ENCODE results near the gene NUP153.

The NUP153 gene

GRCh38 chr6:17600527-17601385 lies 106.0 kb downstream of the NUP153 start:
- H3K4ac ChIP-seq (ENCODE audit: low read depth in 1 of 2, low read length in 2 of 2), result peak overlapping the region; percentile 81 to 93
- under 1% methylated on average over 64 of the region's 77 CpGs for WGBS
- peak overlapping the region; percentile 95 for H3K4me2 ChIP-seq (ENCODE audit: low read length, poor library complexity, severe bottlenecking)
- DNase-seq, result peak; percentile 47
- H2BK15ac ChIP-seq (ENCODE audit: low read depth, poor library complexity, severe bottlenecking), result peak overlapping the region; percentile 92
- no peaks in the 10 kb centered on the region for H3K27me3 ChIP-seq (ENCODE audit: control insufficient read depth in 1 of 2, insufficient read depth in 1 of 2, low read length in 2 of 2)
- H3K9me3 ChIP-seq (ENCODE audit: control insufficient read depth, low read length), result no peaks in the 10 kb centered on the region
- peaks cover 7% of the 10 kb centered on the region for H3K79me1 ChIP-seq (replicated peaks; ENCODE audit: low read length, poor library complexity, severe bottlenecking)
- H3K18ac ChIP-seq (ENCODE audit: low read depth in 1 of 2, low read length in 2 of 2), result peak overlapping the region; percentile 86 to 93
- peaks cover 5% of the 10 kb centered on the region for H3K4me1 ChIP-seq (ENCODE audit: control insufficient read depth, insufficient read depth, low read depth, low read length)
- H3K4me3 ChIP-seq (ENCODE audit: insufficient read depth in 1 of 2, low read depth in 1 of 2, low read length in 2 of 2), result peak overlapping the region; percentile 89 to 93
- H3K27ac ChIP-seq (ENCODE audit: low read length, poor library complexity, severe bottlenecking), result peak overlapping the region; percentile 4
- H3K36me3 ChIP-seq (ENCODE audit: control insufficient read depth in 1 of 2, insufficient read depth in 2 of 2, low read depth in 1 of 2, low read length in 2 of 2), result peaks cover 0 to 24% of the 10 kb centered on the region in 2 experiments
- peak overlapping the region; percentile 44 for H2BK5ac ChIP-seq (ENCODE audit: low read depth, low read length, poor library complexity, severe bottlenecking)
- H2BK120ac ChIP-seq (ENCODE audit: low read depth, low read length), result peak overlapping the region; percentile 84
- peak overlapping the region; percentile 94 for H3K9ac ChIP-seq (ENCODE audit: low read length)
- peak overlapping the region; percentile 47 to 95 for H3K14ac ChIP-seq (ENCODE audit: low read length in 2 of 2)
- H2BK12ac ChIP-seq (ENCODE audit: low read length in 2 of 2), result peak overlapping the region in 1 of 2 experiments; percentile 3
- no peak overlapping the region for H2AK5ac ChIP-seq (ENCODE audit: low read length, severe bottlenecking)
- H2AFZ ChIP-seq (ENCODE audit: low read depth, low read length), result peak overlapping the region; percentile 94
- no peak overlapping the region for H4K91ac ChIP-seq (ENCODE audit: low read length)
- H3K23ac ChIP-seq (ENCODE audit: low read length in 2 of 2), result peak overlapping the region in 1 of 2 experiments; percentile 99
- H4K8ac ChIP-seq (ENCODE audit: low read length), result peak overlapping the region; percentile 80

- Histone ChIP-seq H2AFZ (ENCODE audit: low read depth, low read length) (peak within 1 kb of the TSS; percentile 94), H3K14ac (ENCODE audit: low read length in 2 of 2) (peak within 1 kb of the TSS; percentile 47 to 95), H3K27ac (ENCODE audit: low read length, poor library complexity, severe bottlenecking) (peak within 1 kb of the TSS; percentile 49), H3K18ac (ENCODE audit: low read depth in 1 of 2, low read length in 2 of 2) (peak within 1 kb of the TSS; percentile 88 to 93), H3K4me3 (ENCODE audit: insufficient read depth in 1 of 2, low read depth in 1 of 2, low read length in 2 of 2) (peak within 1 kb of the TSS; percentile 89 to 93), H4K8ac (ENCODE audit: low read length) (peak within 1 kb of the TSS; percentile 80), H2BK12ac (ENCODE audit: low read length in 2 of 2) (peak within 1 kb of the TSS in 1 of 2 experiments; percentile 3), H3K36me3 (ENCODE audit: control insufficient read depth in 1 of 2, insufficient read depth in 2 of 2, low read depth in 1 of 2, low read length in 2 of 2) (peaks cover 0 to 17% of the 10 kb centered on the region in 2 experiments), H3K27me3 (ENCODE audit: control insufficient read depth in 1 of 2, insufficient read depth in 1 of 2, low read length in 2 of 2) (no peaks in the 10 kb centered on the region), H3K4me1 (ENCODE audit: control insufficient read depth, insufficient read depth, low read depth, low read length) (peaks cover 5% of the 10 kb centered on the region), H2AK5ac (ENCODE audit: low read length, severe bottlenecking) (no peak within 1 kb of the TSS), H3K23ac (ENCODE audit: low read length in 2 of 2) (peak within 1 kb of the TSS in 1 of 2 experiments; percentile 99), H3K4ac (ENCODE audit: low read depth in 1 of 2, low read length in 2 of 2) (peak within 1 kb of the TSS; percentile 81 to 93), H2BK120ac (ENCODE audit: low read depth, low read length) (peak within 1 kb of the TSS; percentile 88), H2BK5ac (ENCODE audit: low read depth, low read length, poor library complexity, severe bottlenecking) (peak within 1 kb of the TSS; percentile 44), H4K91ac (ENCODE audit: low read length) (peak within 1 kb of the TSS; percentile 48), H2BK15ac (ENCODE audit: low read depth, poor library complexity, severe bottlenecking) (peak within 1 kb of the TSS; percentile 92), H3K79me1 (replicated peaks; ENCODE audit: low read length, poor library complexity, severe bottlenecking) (peaks cover 7% of the 10 kb centered on the region), H3K9me3 (ENCODE audit: control insufficient read depth, low read length) (no peaks in the 10 kb centered on the region), H3K4me2 (ENCODE audit: low read length, poor library complexity, severe bottlenecking) (peak within 1 kb of the TSS; percentile 95), H3K9ac (ENCODE audit: low read length) (peak within 1 kb of the TSS; percentile 94)
- peak; percentile 87 for DNase-seq
- 42% methylated on average over 12 of the region's 42 CpGs for WGBS
Observed at GRCh38 chr6:17599877-17600526, 106.7 kb downstream of the NUP153 start, which contains the start of gene FAM8A1. TSS of gene FAM8A1 (plus strand) at chr6:17600302. CDS start at chr6:17600410, 108 bp downstream.

GRCh38 chr6:17596085-17596484 lies 110.6 kb downstream of the NUP153 start:
- H3K9ac ChIP-seq (ENCODE audit: low read length), result no peak overlapping the region
- no peak for DNase-seq
- H2BK15ac ChIP-seq (ENCODE audit: low read depth, poor library complexity, severe bottlenecking), result no peak overlapping the region
- H3K27me3 ChIP-seq (ENCODE audit: control insufficient read depth in 1 of 2, insufficient read depth in 1 of 2, low read length in 2 of 2), result no peaks in the 10 kb centered on the region
- H3K18ac ChIP-seq (ENCODE audit: low read depth in 1 of 2, low read length in 2 of 2), result no peak overlapping the region
- no peak overlapping the region for H3K23ac ChIP-seq (ENCODE audit: low read length in 2 of 2)
- no peak overlapping the region for H3K14ac ChIP-seq (ENCODE audit: low read length in 2 of 2)
- no peak overlapping the region for H2BK120ac ChIP-seq (ENCODE audit: low read depth, low read length)
- H3K4me2 ChIP-seq (ENCODE audit: low read length, poor library complexity, severe bottlenecking), result no peak overlapping the region
- H3K4ac ChIP-seq (ENCODE audit: low read depth in 1 of 2, low read length in 2 of 2), result no peak overlapping the region
- no peak overlapping the region for H4K8ac ChIP-seq (ENCODE audit: low read length)
- H3K4me1 ChIP-seq (ENCODE audit: control insufficient read depth, insufficient read depth, low read depth, low read length), result no peaks in the 10 kb centered on the region
- H3K9me3 ChIP-seq (ENCODE audit: control insufficient read depth, low read length), result peaks cover 2% of the 10 kb centered on the region
- no peak overlapping the region for H2AFZ ChIP-seq (ENCODE audit: low read depth, low read length)
- H2AK5ac ChIP-seq (ENCODE audit: low read length, severe bottlenecking), result no peak overlapping the region
- no peak overlapping the region for H2BK5ac ChIP-seq (ENCODE audit: low read depth, low read length, poor library complexity, severe bottlenecking)
- no peaks in the 10 kb centered on the region for H3K36me3 ChIP-seq (ENCODE audit: control insufficient read depth in 1 of 2, insufficient read depth in 2 of 2, low read depth in 1 of 2, low read length in 2 of 2)
- no peak overlapping the region for H3K27ac ChIP-seq (ENCODE audit: low read length, poor library complexity, severe bottlenecking)
- WGBS, result 100% methylated on average over 1 of the region's 3 CpGs
- H3K79me1 ChIP-seq (replicated peaks; ENCODE audit: low read length, poor library complexity, severe bottlenecking), result peaks cover 1% of the 10 kb centered on the region
- H3K4me3 ChIP-seq (ENCODE audit: insufficient read depth in 1 of 2, low read depth in 1 of 2, low read length in 2 of 2), result no peak overlapping the region
- no peak overlapping the region for H2BK12ac ChIP-seq (ENCODE audit: low read length in 2 of 2)
- no peak overlapping the region for H4K91ac ChIP-seq (ENCODE audit: low read length)

GRCh38 chr6:17593246-17593645 lies 113.5 kb downstream of the NUP153 start:
- Histone ChIP-seq H3K79me1 (replicated peaks; ENCODE audit: low read length, poor library complexity, severe bottlenecking) (no peaks in the 10 kb centered on the region), H2BK12ac (ENCODE audit: low read length in 2 of 2) (no peak overlapping the region), H3K18ac (ENCODE audit: low read depth in 1 of 2, low read length in 2 of 2) (no peak overlapping the region), H3K27ac (ENCODE audit: low read length, poor library complexity, severe bottlenecking) (no peak overlapping the region), H3K36me3 (ENCODE audit: control insufficient read depth in 1 of 2, insufficient read depth in 2 of 2, low read depth in 1 of 2, low read length in 2 of 2) (no peaks in the 10 kb centered on the region), H2AFZ (ENCODE audit: low read depth, low read length) (no peak overlapping the region), H2BK120ac (ENCODE audit: low read depth, low read length) (no peak overlapping the region), H4K8ac (ENCODE audit: low read length) (no peak overlapping the region), H3K9ac (ENCODE audit: low read length) (no peak overlapping the region), H4K91ac (ENCODE audit: low read length) (no peak overlapping the region), H3K4ac (ENCODE audit: low read depth in 1 of 2, low read length in 2 of 2) (no peak overlapping the region), H3K4me1 (ENCODE audit: control insufficient read depth, insufficient read depth, low read depth, low read length) (peaks cover 6% of the 10 kb centered on the region), H3K4me3 (ENCODE audit: insufficient read depth in 1 of 2, low read depth in 1 of 2, low read length in 2 of 2) (no peak overlapping the region), H2AK5ac (ENCODE audit: low read length, severe bottlenecking) (no peak overlapping the region), H3K27me3 (ENCODE audit: control insufficient read depth in 1 of 2, insufficient read depth in 1 of 2, low read length in 2 of 2) (no peaks in the 10 kb centered on the region), H3K23ac (ENCODE audit: low read length in 2 of 2) (no peak overlapping the region), H3K14ac (ENCODE audit: low read length in 2 of 2) (no peak overlapping the region), H2BK5ac (ENCODE audit: low read depth, low read length, poor library complexity, severe bottlenecking) (no peak overlapping the region), H2BK15ac (ENCODE audit: low read depth, poor library complexity, severe bottlenecking) (no peak overlapping the region), H3K4me2 (ENCODE audit: low read length, poor library complexity, severe bottlenecking) (no peak overlapping the region), H3K9me3 (ENCODE audit: control insufficient read depth, low read length) (peaks cover 2% of the 10 kb centered on the region)
- no peak for DNase-seq

Data from mesenchymal stem cell (in vitro differentiated cells and primary cell).